ENCODE data around the gene ZNF428.
"Not testable (repeated sequence)": the region's sequence is repeated elsewhere in the genome, so short reads cannot be mapped to it uniquely, and the experiment has no call there.

The ZNF428 gene

DNA sequence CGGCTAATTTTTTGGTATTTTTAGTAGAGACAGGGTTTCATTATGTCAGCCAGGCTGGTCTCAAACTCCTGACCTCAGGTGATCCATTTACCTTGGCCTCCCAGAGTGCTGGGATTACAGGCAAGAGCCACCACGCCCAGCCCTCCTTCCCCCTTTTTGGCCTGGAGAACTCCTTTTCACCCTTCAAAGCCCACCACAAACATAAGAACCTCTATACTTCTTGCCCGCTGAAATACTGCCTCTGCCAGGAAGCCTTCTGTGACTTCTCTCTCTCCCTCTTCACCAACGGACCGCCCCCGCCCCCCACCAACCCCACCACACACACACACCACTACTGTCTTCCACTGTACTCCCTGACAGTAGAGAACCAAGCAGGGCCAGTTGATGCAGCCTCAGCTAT lies 2.5 kb downstream of the ZNF428 start:
- DNase-seq (ENCODE audit: low spot score), result no peak

DNA sequence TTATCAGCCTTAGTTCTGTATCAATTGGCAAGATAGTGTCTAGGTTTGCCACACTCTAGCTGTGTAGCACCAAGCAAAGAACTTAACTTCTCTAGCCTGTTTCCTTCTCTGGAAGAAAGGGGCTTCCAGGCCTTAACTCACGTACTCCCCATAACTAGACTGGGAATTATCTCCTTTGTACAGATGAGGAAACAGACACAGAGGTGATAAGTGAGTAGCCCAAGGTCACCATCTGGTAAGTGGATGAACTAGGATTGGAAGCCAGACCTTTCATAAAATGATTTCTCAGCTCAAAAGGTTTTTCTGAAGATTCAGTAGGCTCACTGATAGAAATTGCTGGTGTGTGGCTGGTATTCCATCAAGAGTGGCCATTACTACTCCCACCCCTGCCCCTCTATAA lies 3.1 kb downstream of the ZNF428 start:
- no peak for DNase-seq (ENCODE audit: low spot score)

DNA sequence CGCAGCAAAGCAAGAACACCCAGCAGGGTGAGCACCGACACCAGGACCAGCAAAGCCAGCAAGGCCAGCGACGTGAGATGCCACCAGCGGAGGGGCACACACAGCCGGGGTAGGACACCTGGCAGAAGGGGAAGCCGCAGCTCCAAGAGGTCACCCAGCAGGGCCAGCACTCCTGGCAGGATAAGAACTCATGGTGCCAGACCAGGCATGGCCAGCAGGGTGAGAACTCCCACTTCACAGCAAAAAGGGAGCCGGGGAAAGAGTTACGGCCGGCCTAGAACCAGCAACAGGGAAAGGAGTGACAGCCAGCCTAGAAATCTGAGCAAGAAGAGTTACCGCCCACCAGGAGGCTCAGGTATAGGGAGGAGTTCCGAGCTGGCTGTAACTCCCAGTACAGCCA lies 7.1 kb downstream of the ZNF428 start:
- DNase-seq (ENCODE audit: low spot score), result no peak

DNA sequence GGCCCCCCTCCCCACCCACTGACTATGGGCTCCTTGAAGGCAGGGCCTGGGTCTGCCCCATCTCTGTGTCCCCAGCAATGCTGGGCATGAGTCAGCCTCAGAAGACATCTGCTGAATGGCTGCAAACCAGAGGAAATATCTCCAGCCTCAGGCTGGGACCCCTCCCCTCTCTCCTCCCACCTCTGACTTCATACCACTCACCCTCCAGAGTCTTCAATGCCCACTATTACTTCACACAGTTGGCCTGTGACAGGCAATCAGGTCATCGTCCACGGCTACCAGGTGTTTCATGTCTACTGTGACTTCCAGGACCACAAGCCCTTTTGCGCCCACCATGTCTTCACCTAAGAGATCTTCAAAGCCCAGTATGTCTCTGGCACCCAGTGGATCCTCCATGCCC lies 7.6 kb downstream of the ZNF428 start, which contains the start of gene SRRM5:
Gene SRRM5 (plus strand): TSS at position 301 of the 400 bp plus-strand sequence. CDS start 34 bp downstream, at position 335.
- no peak for DNase-seq (ENCODE audit: low spot score)

- no peak for DNase-seq (ENCODE audit: low spot score)
These were observed 8.9 kb downstream of the ZNF428 start for GRCh38 chr19:43610493-43610892.

DNA sequence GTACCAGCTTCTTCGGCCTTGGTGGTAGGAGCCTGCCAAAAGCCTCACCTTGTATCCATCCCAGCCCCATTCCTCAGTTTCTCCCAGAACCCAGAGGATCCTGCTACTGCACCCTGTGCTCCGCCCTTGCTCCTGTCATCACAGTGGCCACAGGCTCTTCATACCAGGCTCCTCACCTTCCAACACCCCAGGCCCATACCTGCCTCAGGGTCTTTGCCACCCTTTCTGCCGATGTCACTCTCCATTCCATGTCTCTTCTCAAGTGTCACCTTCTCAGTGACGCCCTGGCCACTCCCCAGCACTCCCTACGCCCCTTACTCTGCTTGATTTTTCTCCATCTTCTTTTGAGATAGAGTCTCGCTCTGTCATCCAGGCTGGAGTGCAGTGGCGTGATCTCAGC lies 9.6 kb downstream of the ZNF428 start:
- DNase-seq (ENCODE audit: low spot score), result no peak

GRCh38 chr19:43607238-43608205 lies 11.9 kb downstream of the ZNF428 start:
- DNase-seq (ENCODE audit: low spot score), result no peak

DNA sequence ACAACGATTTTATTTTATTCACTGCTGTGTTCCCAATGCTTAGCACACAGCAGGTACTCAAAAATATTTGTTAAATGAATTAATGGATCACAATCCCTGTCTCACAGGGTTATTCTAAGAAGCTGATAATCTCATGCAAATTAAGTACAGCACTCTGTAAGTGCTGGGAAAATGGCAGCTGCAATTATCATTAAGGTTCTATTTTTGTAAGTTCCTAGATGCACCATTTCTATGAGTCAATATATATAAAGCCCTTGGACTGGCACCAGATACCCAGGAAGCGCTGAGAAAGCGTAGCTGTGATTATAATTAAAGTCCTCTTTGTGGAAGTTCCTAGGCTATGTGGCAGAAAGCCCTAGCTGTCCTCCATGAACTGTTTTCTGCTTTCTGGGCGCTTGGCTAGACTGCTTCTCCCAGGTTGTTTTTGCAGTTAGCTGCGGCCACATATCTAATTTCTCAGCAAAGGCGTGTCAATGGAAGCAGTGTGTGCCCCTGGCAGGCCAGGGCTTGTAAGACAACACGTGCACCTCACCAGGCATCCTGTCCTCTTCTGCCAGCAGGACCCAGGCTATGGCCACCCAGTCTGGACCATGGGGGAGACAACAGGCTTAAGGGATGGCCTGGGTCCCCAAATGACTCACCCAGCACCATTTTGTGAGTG lies 12.7 kb downstream of the ZNF428 start:
- DNase-seq (ENCODE audit: low spot score), result no peak

GRCh38 chr19:43605875-43606568 lies 13.4 kb downstream of the ZNF428 start:
- DNase-seq (ENCODE audit: low spot score), result no peak

DNA sequence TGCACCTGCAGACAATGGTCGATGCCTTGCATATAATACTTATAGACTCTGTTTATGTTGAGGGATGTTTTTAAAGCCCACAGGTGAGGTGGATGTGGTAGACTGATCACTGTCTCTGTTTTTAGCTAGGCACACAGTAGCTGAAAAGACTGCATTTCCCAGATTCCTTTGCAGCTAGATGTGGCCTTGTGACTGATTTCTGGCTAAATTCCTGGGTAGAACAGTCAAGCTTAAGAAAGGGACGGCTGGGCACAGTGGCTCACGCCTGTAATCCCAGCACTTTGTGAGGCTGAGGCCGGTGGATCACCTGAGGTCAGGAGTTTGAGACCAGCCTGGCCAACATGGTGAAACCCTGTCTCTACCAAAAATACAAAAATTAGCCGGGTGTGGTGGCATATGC lies 19.1 kb downstream of the ZNF428 start:
- DNase-seq (ENCODE audit: low spot score), result not testable (repeated sequence)

GRCh38 chr19:43599635-43600295 lies 19.7 kb downstream of the ZNF428 start:
- no peak for DNase-seq (ENCODE audit: low spot score)

DNA sequence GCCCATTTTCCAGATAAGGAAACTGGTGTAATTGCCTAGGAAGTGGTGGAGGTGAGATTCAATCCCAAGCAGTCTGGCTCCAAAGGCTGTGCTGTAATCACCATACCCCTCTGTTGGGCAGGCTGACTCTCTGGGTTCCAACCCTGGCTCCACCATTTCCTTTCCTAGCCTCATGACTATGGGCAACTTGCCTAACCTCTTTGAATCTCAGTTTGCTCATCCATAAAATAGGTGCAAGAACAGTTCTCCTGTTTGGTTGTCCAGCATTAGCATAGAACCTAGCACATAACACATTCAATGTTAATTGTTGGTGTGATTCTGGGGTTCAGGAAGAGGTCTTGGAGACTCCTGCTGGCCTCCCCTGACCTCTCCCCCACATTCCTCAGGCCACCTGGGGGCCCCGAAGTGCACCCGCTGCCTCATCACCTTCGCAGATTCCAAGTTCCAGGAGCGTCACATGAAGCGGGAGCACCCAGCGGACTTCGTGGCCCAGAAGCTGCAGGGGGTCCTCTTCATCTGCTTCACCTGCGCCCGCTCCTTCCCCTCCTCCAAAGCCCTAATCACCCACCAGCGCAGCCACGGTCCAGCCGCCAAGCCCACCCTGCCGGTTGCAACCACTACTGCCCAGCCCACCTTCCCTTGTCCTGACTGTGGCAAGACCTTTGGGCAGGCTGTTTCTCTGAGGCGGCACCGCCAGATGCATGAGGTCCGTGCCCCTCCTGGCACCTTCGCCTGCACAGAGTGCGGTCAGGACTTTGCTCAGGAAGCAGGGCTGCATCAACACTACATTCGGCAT lies 20.8 kb downstream of the ZNF428 start:
- DNase-seq (ENCODE audit: low spot score), result no peak

GRCh38 chr19:43597876-43598275 lies 21.6 kb downstream of the ZNF428 start:
- no peak for DNase-seq (ENCODE audit: low spot score)

GRCh38 chr19:43596842-43597461 lies 22.5 kb downstream of the ZNF428 start:
- no peak for DNase-seq (ENCODE audit: low spot score)

DNA sequence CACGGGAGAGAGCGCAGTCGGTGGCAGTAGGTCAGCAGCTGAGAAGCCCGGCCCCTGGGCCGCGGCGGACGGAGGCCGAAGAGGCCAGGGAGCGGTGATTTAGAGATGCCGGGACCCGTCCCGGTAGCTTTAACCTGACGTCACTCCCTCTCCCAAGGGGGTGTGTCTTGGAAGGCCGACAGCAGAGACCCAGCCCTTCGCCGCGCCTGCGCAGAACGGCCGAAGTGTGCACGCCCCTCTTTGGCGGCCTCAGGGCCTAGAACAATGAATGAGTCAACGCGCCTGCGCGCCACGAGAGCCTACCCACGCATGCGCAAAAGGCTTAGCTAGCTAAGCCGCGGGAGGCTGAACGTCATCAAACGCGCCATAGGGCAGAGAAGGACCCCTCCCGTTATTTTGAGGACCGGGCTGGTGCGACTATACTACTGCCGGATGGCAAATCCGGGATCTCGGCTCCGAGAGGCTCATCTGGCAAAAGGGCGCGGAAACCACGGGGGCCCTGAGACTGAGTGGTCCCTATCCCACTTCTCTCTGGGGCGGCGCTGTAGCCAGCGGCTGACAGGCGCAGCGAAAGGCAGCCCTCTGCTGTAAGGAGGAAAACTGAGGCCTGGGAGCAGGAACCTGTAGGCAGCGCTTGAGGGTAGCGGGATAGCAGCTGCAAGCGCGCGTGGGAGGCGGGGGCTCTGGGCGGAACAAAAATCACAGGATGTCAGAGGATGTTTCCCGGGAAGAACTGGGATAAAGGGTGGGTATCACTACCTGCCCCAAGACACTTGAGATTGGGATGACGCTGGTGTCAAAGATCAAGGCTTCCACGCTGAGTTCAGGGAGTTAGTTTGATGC lies 23.2 kb downstream of the ZNF428 start, which contains the start of the genes IRGQ and ZNF576:
Gene IRGQ (minus strand): TSS at position 136 of the 843 bp plus-strand sequence. CDS start 796 bp downstream, outside the sequence.
Gene ZNF576 (plus strand): TSS at position 597 of the 843 bp plus-strand sequence. CDS start 514 bp downstream, outside the sequence.
- peak; percentile 97 for DNase-seq (ENCODE audit: low spot score)

DNA sequence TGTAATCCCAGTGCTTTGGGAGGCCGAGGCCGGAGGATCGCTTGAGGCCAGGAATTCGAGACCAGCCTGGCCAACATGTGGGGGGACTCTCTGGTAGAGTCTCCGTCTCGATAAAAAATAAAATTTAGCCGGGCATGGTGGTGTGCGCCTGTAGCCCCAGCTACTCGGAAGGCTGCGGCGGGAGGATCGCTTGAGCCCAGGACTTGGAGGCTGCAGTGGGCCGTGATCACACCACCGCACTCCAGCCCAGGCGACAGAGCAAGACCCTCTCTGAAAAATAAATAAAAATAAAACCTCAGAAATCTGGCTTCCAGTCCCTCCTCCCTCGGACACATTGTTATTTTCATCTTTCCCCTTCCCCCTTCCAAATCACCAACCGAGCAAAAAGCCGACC lies 23.8 kb downstream of the ZNF428 start:
- DNase-seq (ENCODE audit: low spot score), result no peak

- peak; percentile 61 for DNase-seq (ENCODE audit: low spot score)
These were observed 24.5 kb downstream of the ZNF428 start for GRCh38 chr19:43594710-43595604.

GRCh38 chr19:43594081-43594697 lies 25.2 kb downstream of the ZNF428 start:
- no peak for DNase-seq (ENCODE audit: low spot score)
